ENCODE results near the gene CCDC6. TPM values are rescaled to one million over a fixed set of nuclear protein-coding genes. Genes with fewer than 3 reads are reported as not detected.
A peak's percentile ranks its signal among the peaks of the same experiment; 100 is the strongest.

CCDC6 gene
- total and polyA plus RNA-seq, 9 of the 15 experiments (the other 6 are each of a cell fraction or from before 2014, with no cell fraction given), result 10.4 to 41.0 (median 20.9) TPM

- H3K9me3 ChIP-seq (replicated peaks; ENCODE audit: control insufficient read depth, insufficient read depth, low read depth, low read length), result no peaks in the 10 kb centered on the region
- peaks cover 19 to 29% of the 10 kb centered on the region in 2 experiments for H3K4me1 ChIP-seq (replicated peaks in 1 of 2; ENCODE audit: control insufficient read depth in 2 of 2, insufficient read depth in 2 of 2, low read length in 2 of 2)
- H3K27ac ChIP-seq (ENCODE audit: extremely low read depth, low read depth, low read length), result peak overlapping the region; percentile 80
- H4K20me1 ChIP-seq (replicated peaks; ENCODE audit: control insufficient read depth, insufficient read depth, low read length), result 0 out of 2 replicates have a peak, but pooled peaks cover 4% of the 10 kb centered on the region
- H3K9me1 ChIP-seq (ENCODE audit: control insufficient read depth, insufficient read depth, low read length), result no peaks in the 10 kb centered on the region
- no peaks in the 10 kb centered on the region for H3K27me3 ChIP-seq (ENCODE audit: control insufficient read depth in 2 of 2, insufficient read depth in 2 of 2, low read length in 2 of 2)
- peaks cover 4% of the 10 kb centered on the region; the same call in 1 of the 3 replicates for H3K36me3 ChIP-seq (ENCODE audit: control insufficient read depth, insufficient read depth, low read length)
- H2AFZ ChIP-seq (ENCODE audit: low read depth, low read length), result peak overlapping the region; percentile 88
- DNase-seq (ENCODE audit: extremely low read depth in 1 of 4, low spot score in 3 of 4), result no peak
- WGBS (ENCODE audit: insufficient coverage, low coverage, missing lambda C conversion rate), result 56% methylated on average over 4 of the region's 4 CpGs
- in situ Hi-C loops (cut with MboI) (no loop called here), intact Hi-C loops (cut with micrococcal nuclease) (loop anchor here (5.0 kb wide), 1 partner anchor 124 kb away; no protein-coding TSS in a partner anchor)
- ChIA-PET POLR2A (interaction anchor here (0.9 to 1.9 kb wide), 5 partner anchors 13 to 83 kb away, joined by 3 to 9 read pairs (median 3); no protein-coding TSS in a partner anchor), CTCF (ENCODE audit: low intra/inter-chr PET ratio) (interaction anchor here (0.5 kb wide), 1 partner anchor 533 kb away, joined by 3 read pairs; no protein-coding TSS in a partner anchor)
- no peak for FAIRE-seq
- H3K9ac ChIP-seq (ENCODE audit: insufficient read depth in 1 of 2, low read depth in 2 of 2, low read length in 2 of 2), result peak overlapping the region in 1 of 2 experiments; percentile 79; a peak in 2 of 4 replicates
- no peak for ATAC-seq
- peaks cover 31% of the 10 kb centered on the region for H3K79me2 ChIP-seq (ENCODE audit: control insufficient read depth, insufficient read depth, low read length)
- no TSS peak for BruUV-seq (replicated peaks)
- peak overlapping the region; percentile 73 for H3K4me2 ChIP-seq (ENCODE audit: insufficient read depth, low read length)
- H3K4me3 ChIP-seq, result no peak overlapping the region
- TF ChIP-seq, protein P1, sequence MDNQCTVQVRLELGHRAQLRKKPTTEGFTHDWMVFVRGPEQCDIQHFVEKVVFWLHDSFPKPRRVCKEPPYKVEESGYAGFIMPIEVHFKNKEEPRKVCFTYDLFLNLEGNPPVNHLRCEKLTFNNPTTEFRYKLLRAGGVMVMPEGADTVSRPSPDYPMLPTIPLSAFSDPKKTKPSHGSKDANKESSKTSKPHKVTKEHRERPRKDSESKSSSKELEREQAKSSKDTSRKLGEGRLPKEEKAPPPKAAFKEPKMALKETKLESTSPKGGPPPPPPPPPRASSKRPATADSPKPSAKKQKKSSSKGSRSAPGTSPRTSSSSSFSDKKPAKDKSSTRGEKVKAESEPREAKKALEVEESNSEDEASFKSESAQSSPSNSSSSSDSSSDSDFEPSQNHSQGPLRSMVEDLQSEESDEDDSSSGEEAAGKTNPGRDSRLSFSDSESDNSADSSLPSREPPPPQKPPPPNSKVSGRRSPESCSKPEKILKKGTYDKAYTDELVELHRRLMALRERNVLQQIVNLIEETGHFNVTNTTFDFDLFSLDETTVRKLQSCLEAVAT (IDR thresholded peaks at IDR 0.05), result peak in 1 of 2 experiments; percentile 33; a peak in 1 of 4 replicates
- TF ChIP-seq ZNF212 (CRISPR knock-in tag; IDR thresholded peaks at IDR 0.05) (no peak), CBX1 (IDR thresholded peaks at IDR 0.05; ENCODE audit: low read depth) (no peak), TCFL5 (CRISPR knock-in tag; conservative IDR thresholded peaks at IDR 0.05) (no peak), FIP1L1 (IDR thresholded peaks at IDR 0.05; ENCODE audit: low read depth, low read length, poor library complexity, severe bottlenecking) (no peak), CCNT2 (IDR thresholded peaks at IDR 0.05; ENCODE audit: borderline replicate concordance, extremely low read depth, insufficient read length, low read depth, low read length) (no peak), LCOR (CRISPR knock-in tag; IDR thresholded peaks at IDR 0.05) (no peak), ZNF57 (CRISPR knock-in tag; IDR thresholded peaks at IDR 0.05) (no peak), RNF219 (CRISPR knock-in tag; IDR thresholded peaks at IDR 0.05) (no peak), HNRNPK (IDR thresholded peaks at IDR 0.05; ENCODE audit: low read depth, low read length, poor library complexity, severe bottlenecking) (no peak), ZNF512 (tag; IDR thresholded peaks at IDR 0.05) (peak; percentile 39; the same call in 1 of the 2 replicates), PHF8 (IDR thresholded peaks at IDR 0.05; ENCODE audit: borderline replicate concordance, low read length) (no peak), PHTF2 (CRISPR knock-in tag; IDR thresholded peaks at IDR 0.05) (no peak), FOXK2 (conservative IDR thresholded peaks at IDR 0.05 in 1 of 2, IDR thresholded peaks at IDR 0.05 in 1 of 2; ENCODE audit: low read depth in 2 of 2) (no peak)
- TF ChIP-seq, protein P2, sequence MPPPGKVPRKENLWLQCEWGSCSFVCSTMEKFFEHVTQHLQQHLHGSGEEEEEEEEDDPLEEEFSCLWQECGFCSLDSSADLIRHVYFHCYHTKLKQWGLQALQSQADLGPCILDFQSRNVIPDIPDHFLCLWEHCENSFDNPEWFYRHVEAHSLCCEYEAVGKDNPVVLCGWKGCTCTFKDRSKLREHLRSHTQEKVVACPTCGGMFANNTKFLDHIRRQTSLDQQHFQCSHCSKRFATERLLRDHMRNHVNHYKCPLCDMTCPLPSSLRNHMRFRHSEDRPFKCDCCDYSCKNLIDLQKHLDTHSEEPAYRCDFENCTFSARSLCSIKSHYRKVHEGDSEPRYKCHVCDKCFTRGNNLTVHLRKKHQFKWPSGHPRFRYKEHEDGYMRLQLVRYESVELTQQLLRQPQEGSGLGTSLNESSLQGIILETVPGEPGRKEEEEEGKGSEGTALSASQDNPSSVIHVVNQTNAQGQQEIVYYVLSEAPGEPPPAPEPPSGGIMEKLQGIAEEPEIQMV (tag; conservative IDR thresholded peaks at IDR 0.05; ENCODE audit: low read depth), result no peak
Measured at GRCh38 chr10:59908808-59909143, 2.4 kb upstream of the CCDC6 start.
